ENCODE results near the gene ZCCHC7.

Gene ZCCHC7

GRCh38 chr9:37331871-37332270 is 211.5 kb downstream of the ZCCHC7 start:
- H3K4me3 ChIP-seq (ENCODE audit: low read depth, low read length), result no peak overlapping the region
- no peak for TF ChIP-seq CTCF (IDR thresholded peaks at IDR 0.05; ENCODE audit: insufficient read depth, low read depth, low read length, missing control alignments)
- no peak for DNase-seq (ENCODE audit: low read depth)

GRCh38 chr9:37332578-37332977 is 212.2 kb downstream of the ZCCHC7 start:
- DNase-seq (ENCODE audit: low read depth), result no peak
- no peak overlapping the region for H3K4me3 ChIP-seq (ENCODE audit: low read depth, low read length)
- TF ChIP-seq CTCF (IDR thresholded peaks at IDR 0.05; ENCODE audit: insufficient read depth, low read depth, low read length, missing control alignments), result no peak

- TF ChIP-seq CTCF (IDR thresholded peaks at IDR 0.05; ENCODE audit: insufficient read depth, low read depth, low read length, missing control alignments), result no peak
- DNase-seq (ENCODE audit: low read depth), result no peak
- H3K4me3 ChIP-seq (ENCODE audit: low read depth, low read length), result no peak overlapping the region
Measured at GRCh38 chr9:37333288-37333687, 212.9 kb downstream of the ZCCHC7 start.

- TF ChIP-seq CTCF (IDR thresholded peaks at IDR 0.05; ENCODE audit: insufficient read depth, low read depth, low read length, missing control alignments), result no peak
- H3K4me3 ChIP-seq (ENCODE audit: low read depth, low read length), result no peak overlapping the region
- no peak for DNase-seq (ENCODE audit: low read depth)
Measured at GRCh38 chr9:37335238-37335637, 214.9 kb downstream of the ZCCHC7 start.

- DNase-seq (ENCODE audit: low read depth), result no peak
- H3K4me3 ChIP-seq (ENCODE audit: low read depth, low read length), result peak overlapping the region; percentile 10
- no peak for TF ChIP-seq CTCF (IDR thresholded peaks at IDR 0.05; ENCODE audit: insufficient read depth, low read depth, low read length, missing control alignments)
Measured at GRCh38 chr9:37336150-37336549, 215.8 kb downstream of the ZCCHC7 start.

- H3K4me3 ChIP-seq (ENCODE audit: low read depth, low read length), result peak overlapping the region; percentile 36
- peak; percentile 45 for DNase-seq (ENCODE audit: low read depth)
- TF ChIP-seq CTCF (IDR thresholded peaks at IDR 0.05; ENCODE audit: insufficient read depth, low read depth, low read length, missing control alignments), result no peak
Measured at GRCh38 chr9:37337301-37337890, 217.0 kb downstream of the ZCCHC7 start.

GRCh38 chr9:37338218-37338617 is 217.8 kb downstream of the ZCCHC7 start:
- DNase-seq (ENCODE audit: low read depth), result no peak
- peak overlapping the region; percentile 36 for H3K4me3 ChIP-seq (ENCODE audit: low read depth, low read length)
- TF ChIP-seq CTCF (IDR thresholded peaks at IDR 0.05; ENCODE audit: insufficient read depth, low read depth, low read length, missing control alignments), result no peak
